Measurements from ENCODE around the gene PHC1.

GRCh38 chr12:8871068-8871467, 43.2 kb upstream of the PHC1 start:
- TF ChIP-seq CTCF (IDR thresholded peaks at IDR 0.05), result no peak
- no peak for TF ChIP-seq POLR2A (IDR thresholded peaks at IDR 0.05)

All from heart left ventricle (tissue), 13 donors.